Measurements from ENCODE around the gene CRTC1. TPM values are rescaled to one million over a fixed set of nuclear protein-coding genes. Genes with fewer than 3 reads are reported as not detected.

Gene CRTC1
- total RNA-seq (2014; rRNA removed; shearing (Covaris generic)), result 0.40 and 1.4 TPM in 2 replicates

- peak; percentile 96 for DNase-seq (ENCODE audit: low read depth)
These were observed at the start of gene CRTC1 for GRCh38 chr19:18683109-18683957. TSS of gene CRTC1 (plus strand) at chr19:18683680. CDS start at chr19:18683703, 23 bp downstream.

GRCh38 chr19:18634612-18635297, 48.7 kb upstream of the CRTC1 start:
- DNase-seq (ENCODE audit: low read depth), result no peak

GRCh38 chr19:18635831-18636182, 47.7 kb upstream of the CRTC1 start:
- DNase-seq (ENCODE audit: low read depth), result no peak

- DNase-seq (ENCODE audit: low read depth), result peak; percentile 96
These were observed 47.1 kb upstream of the CRTC1 start for GRCh38 chr19:18636183-18636968.

- no peak for DNase-seq (ENCODE audit: low read depth)
These were observed 46.4 kb upstream of the CRTC1 start, which contains the start of gene KLHL26 for GRCh38 chr19:18636969-18637629. TSS of gene KLHL26 (plus strand) at chr19:18637028. CDS start at chr19:18637055, 27 bp downstream.

- DNase-seq (ENCODE audit: low read depth), result no peak
These were observed 45.5 kb upstream of the CRTC1 start for GRCh38 chr19:18637673-18638630.

- DNase-seq (ENCODE audit: low read depth), result no peak
These were observed 43.7 kb upstream of the CRTC1 start for GRCh38 chr19:18639706-18640243.

- DNase-seq (ENCODE audit: low read depth), result no peak
These were observed 39.1 kb upstream of the CRTC1 start for GRCh38 chr19:18644196-18645034.

GRCh38 chr19:18645035-18645511, 38.4 kb upstream of the CRTC1 start:
- no peak for DNase-seq (ENCODE audit: low read depth)

GRCh38 chr19:18646535-18647370, 36.7 kb upstream of the CRTC1 start:
- no peak for DNase-seq (ENCODE audit: low read depth)

- DNase-seq (ENCODE audit: low read depth), result no peak
These were observed 36.1 kb upstream of the CRTC1 start for GRCh38 chr19:18647371-18647767.

GRCh38 chr19:18647807-18648206, 35.7 kb upstream of the CRTC1 start:
- no peak for DNase-seq (ENCODE audit: low read depth)

- no peak for DNase-seq (ENCODE audit: low read depth)
These were observed 34.5 kb upstream of the CRTC1 start for GRCh38 chr19:18648973-18649315.

GRCh38 chr19:18649371-18650020, 34.0 kb upstream of the CRTC1 start:
- no peak for DNase-seq (ENCODE audit: low read depth)

- DNase-seq (ENCODE audit: low read depth), result no peak
These were observed 33.5 kb upstream of the CRTC1 start for GRCh38 chr19:18650021-18650390.

- DNase-seq (ENCODE audit: low read depth), result peak; percentile 60
These were observed 32.9 kb upstream of the CRTC1 start for GRCh38 chr19:18650468-18651041.

GRCh38 chr19:18651300-18651699, 32.2 kb upstream of the CRTC1 start:
- DNase-seq (ENCODE audit: low read depth), result no peak
